NB4 (cell line): ENCODE results near the gene IDUA.

Source experiments
- DNase-seq: peaks from one replicate; pipeline ENCODE4 v3.0.0; 2010; ENCODE audit warnings: low read depth
- H3K4me3 ChIP-seq: one replicate; pipeline ENCODE4 v1.5.1; 2011; ENCODE audit warnings: mild to moderate bottlenecking, low read depth, low read length, moderate library complexity
- CTCF ChIP-seq: IDR thresholded peaks from one replicate; pipeline ENCODE4 v1.5.1; 2012; ENCODE audit warnings: low read depth, low read length
- MYC ChIP-seq: IDR thresholded peaks from 2 replicates; pipeline ENCODE4 v1.6.1; 2011; ENCODE audit warnings: low read depth, low read length
- POLR2A ChIP-seq: IDR thresholded peaks from 2 replicates; pipeline ENCODE4 v1.6.1; 2011; ENCODE audit warnings: mild to moderate bottlenecking; ENCODE audit not compliant: insufficient read length; ENCODE audit errors: extremely low read depth
- TF ChIP-seq, protein P1 (sequence below): IDR thresholded peaks from 2 replicates; pipeline ENCODE4 v1.6.1; 2011; ENCODE audit warnings: low read depth, low read length

Gene IDUA

GRCh38 chr4:1021386-1022050 is 34.7 kb downstream of the IDUA start:
- peak; percentile 60 for DNase-seq
- TF ChIP-seq CTCF (no peak), MYC (no peak), POLR2A (no peak)
- TF ChIP-seq, protein P1, sequence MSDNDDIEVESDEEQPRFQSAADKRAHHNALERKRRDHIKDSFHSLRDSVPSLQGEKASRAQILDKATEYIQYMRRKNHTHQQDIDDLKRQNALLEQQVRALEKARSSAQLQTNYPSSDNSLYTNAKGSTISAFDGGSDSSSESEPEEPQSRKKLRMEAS = no peak
- no peak overlapping the region for H3K4me3 ChIP-seq

- TF ChIP-seq CTCF = no peak
- no peak for TF ChIP-seq POLR2A
- TF ChIP-seq, protein P1 = no peak
- TF ChIP-seq MYC = no peak
- DNase-seq = no peak
- no peak overlapping the region for H3K4me3 ChIP-seq
Observed at GRCh38 chr4:1022051-1022738, 35.4 kb downstream of the IDUA start.

DNA sequence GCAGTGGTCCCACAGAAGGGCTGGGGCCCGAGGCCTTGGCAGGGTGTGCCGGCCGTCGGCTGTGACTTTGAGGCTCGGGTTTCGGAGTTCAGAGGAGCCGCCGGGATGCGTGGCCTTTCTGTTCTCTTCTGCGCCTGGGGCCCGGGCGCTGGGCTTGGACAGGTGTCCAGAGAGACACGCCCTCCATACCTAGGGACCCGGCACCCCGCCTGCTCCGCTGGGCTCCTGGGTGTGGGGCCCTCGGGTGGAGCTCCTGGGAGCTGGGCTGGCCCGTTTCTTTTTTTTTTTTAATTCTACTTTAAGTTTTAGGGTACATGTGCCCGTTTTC is 35.9 kb downstream of the IDUA start:
- TF ChIP-seq, protein P1 = no peak
- TF ChIP-seq CTCF = no peak
- no peak for TF ChIP-seq POLR2A
- TF ChIP-seq MYC = no peak
- H3K4me3 ChIP-seq = no peak overlapping the region
- DNase-seq = no peak

GRCh38 chr4:1023075-1023640 is 36.3 kb downstream of the IDUA start:
- H3K4me3 ChIP-seq = no peak overlapping the region
- TF ChIP-seq, protein P1 = no peak
- TF ChIP-seq MYC (no peak), CTCF (no peak), POLR2A (no peak)
- DNase-seq = no peak

- TF ChIP-seq MYC = no peak
- no peak for TF ChIP-seq POLR2A
- TF ChIP-seq, protein P1 = no peak
- no peak for TF ChIP-seq CTCF
- DNase-seq = no peak
- no peak overlapping the region for H3K4me3 ChIP-seq
Observed at GRCh38 chr4:1023895-1024740, 37.3 kb downstream of the IDUA start.
